H7 (cell line): ENCODE data around the gene PKD1L1. TPM values are rescaled to one million over a fixed set of nuclear protein-coding genes. Genes with fewer than 3 reads are reported as not detected.

ENCODE experiments used
- DNase-seq: peaks from one replicate; pipeline ENCODE4 v3.0.0; 2012
- H3K27me3 ChIP-seq: 2 replicates; pipeline ENCODE4 v1.6.0; 2011; ENCODE audit warnings: mild to moderate bottlenecking, low read length; ENCODE audit not compliant: control insufficient read depth, insufficient read depth
- H3K36me3 ChIP-seq: replicated peaks from 2 replicates; pipeline ENCODE4 v1.5.1; 2011; ENCODE audit warnings: low read length; ENCODE audit not compliant: control insufficient read depth, insufficient read depth
- H3K4me3 ChIP-seq: 2 replicates; pipeline ENCODE4 v1.5.1; 2011; ENCODE audit warnings: low read depth, mild to moderate bottlenecking, control low read depth, low read length, moderate library complexity; ENCODE audit not compliant: insufficient read depth
- total RNA-seq: library from RNA; depleted of rRNA; stranded (reverse); fragments of >200 nt; shearing (Covaris generic); gene quantifications from 2 replicates; pipeline ENCODE4 v1.2.3, GENCODE V29; 2014

Gene PKD1L1
- total RNA-seq, 1 experiment from 2014 or later = 0.07 TPM

DNA sequence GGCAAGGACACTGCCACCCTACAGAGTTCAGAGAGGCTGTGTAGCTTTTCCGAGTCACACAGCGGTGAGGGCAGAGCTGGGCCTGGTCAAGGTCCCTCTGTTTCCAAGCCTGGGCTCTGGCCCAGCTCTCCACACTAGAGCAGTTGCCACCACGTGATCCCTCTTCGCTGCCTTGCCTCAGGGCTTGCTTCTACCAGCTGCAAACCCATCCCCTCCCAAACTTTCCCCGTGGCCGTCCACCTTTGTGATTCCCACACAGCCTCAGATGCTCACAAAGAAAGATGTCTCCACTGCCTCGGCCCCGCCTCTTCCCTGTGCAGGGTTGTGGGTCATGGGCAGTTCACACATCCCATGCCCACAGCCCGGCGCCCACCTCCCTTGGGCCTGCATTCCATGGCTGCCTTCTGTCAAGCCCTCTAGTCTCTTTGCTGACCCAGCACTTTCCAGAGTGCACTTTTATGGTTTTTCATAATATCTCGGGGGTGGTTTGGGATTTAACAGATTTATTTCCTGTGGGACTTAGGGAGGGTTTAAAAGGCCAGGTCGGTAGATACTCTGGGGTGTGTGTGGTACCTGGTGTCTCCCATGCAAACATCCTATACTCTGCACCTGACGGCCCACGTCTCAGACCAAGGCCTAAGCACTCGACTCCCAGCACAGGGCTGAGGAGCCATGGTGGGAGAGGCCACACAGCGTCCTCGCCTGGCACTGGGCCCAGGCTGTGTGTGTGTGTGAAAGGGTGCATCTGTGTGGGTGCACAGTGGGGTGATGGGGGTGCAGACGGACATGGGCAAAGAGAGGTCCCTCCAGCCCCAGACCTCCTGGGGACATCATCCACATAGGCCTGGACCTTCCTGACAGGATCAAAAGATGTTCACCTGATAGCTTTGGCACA is 59.6 kb downstream of the PKD1L1 start:
- Histone ChIP-seq H3K36me3 (no peaks in the 10 kb centered on the region), H3K4me3 (no peak overlapping the region), H3K27me3 (no peaks in the 10 kb centered on the region)
- DNase-seq = no peak

DNA sequence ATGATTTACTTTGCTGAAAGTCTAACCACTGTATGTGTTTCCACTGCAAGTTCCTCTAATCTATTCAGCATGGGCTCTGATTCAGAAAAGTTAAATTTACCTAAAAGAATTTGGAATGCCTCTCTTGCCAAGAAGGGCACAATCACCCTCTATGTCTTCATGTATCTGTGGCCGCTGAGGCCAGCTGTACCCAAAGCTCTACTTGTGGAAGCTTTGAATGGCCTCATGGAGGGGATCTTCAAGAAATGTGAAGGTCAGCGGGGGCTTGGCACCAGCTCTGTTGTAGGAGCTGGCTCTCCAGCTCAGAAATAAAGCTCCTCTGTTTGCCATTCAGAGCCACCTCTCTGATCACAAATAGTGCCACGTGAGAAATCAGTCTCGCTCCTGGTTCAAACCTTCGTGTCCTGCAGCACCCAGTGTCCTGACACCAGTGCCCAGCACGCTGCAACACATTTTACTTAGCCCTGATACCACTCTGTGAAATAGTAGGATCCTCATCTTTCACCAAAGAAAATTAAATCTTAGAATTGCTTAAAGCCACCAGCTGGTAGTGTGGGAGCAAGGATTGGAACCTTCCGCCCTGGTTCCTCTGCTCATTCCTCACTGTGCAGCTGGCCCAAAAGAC is 61.1 kb downstream of the PKD1L1 start:
- DNase-seq = no peak
- no peaks in the 10 kb centered on the region for H3K36me3 ChIP-seq
- H3K27me3 ChIP-seq = no peaks in the 10 kb centered on the region
- H3K4me3 ChIP-seq = no peak overlapping the region

- H3K36me3 ChIP-seq = no peaks in the 10 kb centered on the region
- H3K4me3 ChIP-seq = no peak overlapping the region
- no peaks in the 10 kb centered on the region for H3K27me3 ChIP-seq
- DNase-seq = no peak
These were observed 62.1 kb downstream of the PKD1L1 start for GRCh38 chr7:47885987-47886811.

GRCh38 chr7:47885309-47885986 is 62.8 kb downstream of the PKD1L1 start:
- H3K36me3 ChIP-seq = no peaks in the 10 kb centered on the region
- no peak for DNase-seq
- no peak overlapping the region for H3K4me3 ChIP-seq
- H3K27me3 ChIP-seq = no peaks in the 10 kb centered on the region

DNA sequence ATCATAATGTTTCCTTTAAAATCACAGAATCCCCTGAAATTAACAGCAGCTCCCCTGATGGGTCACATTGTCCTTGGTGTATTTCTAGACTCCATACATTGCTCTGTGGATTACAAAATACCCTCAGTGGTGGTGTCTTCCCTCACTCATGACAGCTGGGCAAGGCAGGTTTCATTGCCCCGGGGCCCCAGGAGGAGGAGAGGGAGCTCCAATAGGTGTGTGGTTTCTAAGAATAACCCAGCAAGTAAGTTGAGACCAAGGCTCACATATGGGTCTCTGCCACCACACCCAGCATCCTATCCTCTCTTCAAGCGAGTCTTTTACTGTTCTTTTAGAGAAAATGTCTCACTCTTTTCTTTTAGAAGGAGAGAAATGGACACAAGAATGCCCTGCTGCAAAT is 63.6 kb downstream of the PKD1L1 start:
- DNase-seq = no peak
- H3K27me3 ChIP-seq = no peaks in the 10 kb centered on the region
- H3K4me3 ChIP-seq = no peak overlapping the region
- no peaks in the 10 kb centered on the region for H3K36me3 ChIP-seq

GRCh38 chr7:47882635-47883034 is 65.6 kb downstream of the PKD1L1 start:
- DNase-seq = no peak
- H3K27me3 ChIP-seq = no peaks in the 10 kb centered on the region
- no peaks in the 10 kb centered on the region for H3K36me3 ChIP-seq
- no peak overlapping the region for H3K4me3 ChIP-seq

DNA sequence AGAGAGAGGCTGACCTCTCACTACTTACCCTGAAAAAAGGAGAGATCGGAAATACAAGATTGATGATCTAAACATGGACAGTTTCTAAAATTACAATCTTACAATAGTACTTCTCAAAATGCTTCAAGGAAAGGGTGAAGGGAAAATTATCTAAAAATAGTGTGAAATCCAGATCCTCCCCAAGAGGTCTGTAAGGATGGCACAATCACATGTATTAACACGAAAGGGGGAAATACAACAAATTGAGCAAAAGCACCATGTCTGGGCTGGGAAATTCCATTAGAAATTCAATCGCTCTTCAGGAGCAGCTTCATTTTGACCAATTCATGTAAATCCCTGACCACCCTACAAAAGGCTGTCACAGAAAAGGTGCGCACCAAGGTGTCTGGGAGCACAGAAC is 67.0 kb downstream of the PKD1L1 start:
- H3K36me3 ChIP-seq = no peaks in the 10 kb centered on the region
- no peak for DNase-seq
- no peaks in the 10 kb centered on the region for H3K27me3 ChIP-seq
- no peak overlapping the region for H3K4me3 ChIP-seq

DNA sequence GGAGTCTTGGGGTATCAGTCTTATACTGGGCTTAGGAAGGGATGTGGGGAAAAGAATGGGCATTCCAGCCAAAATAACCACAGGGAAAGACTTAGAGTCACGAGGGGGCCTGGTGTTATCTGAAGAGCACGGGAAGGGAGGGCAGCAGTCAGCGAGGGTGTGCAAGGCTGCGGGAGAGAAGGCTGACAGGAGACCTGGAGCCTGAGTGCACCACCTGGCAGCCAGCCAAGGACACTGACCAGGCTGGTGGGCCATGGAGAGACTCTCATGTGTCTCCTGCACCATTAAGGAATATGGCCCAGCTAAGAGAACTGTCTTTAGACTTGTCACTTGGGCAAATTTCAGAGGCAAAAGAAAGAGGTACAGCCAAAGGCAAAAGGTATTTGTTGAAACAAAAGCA is 69.6 kb downstream of the PKD1L1 start:
- no peaks in the 10 kb centered on the region for H3K27me3 ChIP-seq
- no peak overlapping the region for H3K4me3 ChIP-seq
- H3K36me3 ChIP-seq = no peaks in the 10 kb centered on the region
- DNase-seq = no peak

- Histone ChIP-seq H3K4me3 (no peak overlapping the region), H3K36me3 (no peaks in the 10 kb centered on the region), H3K27me3 (no peaks in the 10 kb centered on the region)
- no peak for DNase-seq
These were observed 70.9 kb downstream of the PKD1L1 start for GRCh38 chr7:47877336-47877735.

DNA sequence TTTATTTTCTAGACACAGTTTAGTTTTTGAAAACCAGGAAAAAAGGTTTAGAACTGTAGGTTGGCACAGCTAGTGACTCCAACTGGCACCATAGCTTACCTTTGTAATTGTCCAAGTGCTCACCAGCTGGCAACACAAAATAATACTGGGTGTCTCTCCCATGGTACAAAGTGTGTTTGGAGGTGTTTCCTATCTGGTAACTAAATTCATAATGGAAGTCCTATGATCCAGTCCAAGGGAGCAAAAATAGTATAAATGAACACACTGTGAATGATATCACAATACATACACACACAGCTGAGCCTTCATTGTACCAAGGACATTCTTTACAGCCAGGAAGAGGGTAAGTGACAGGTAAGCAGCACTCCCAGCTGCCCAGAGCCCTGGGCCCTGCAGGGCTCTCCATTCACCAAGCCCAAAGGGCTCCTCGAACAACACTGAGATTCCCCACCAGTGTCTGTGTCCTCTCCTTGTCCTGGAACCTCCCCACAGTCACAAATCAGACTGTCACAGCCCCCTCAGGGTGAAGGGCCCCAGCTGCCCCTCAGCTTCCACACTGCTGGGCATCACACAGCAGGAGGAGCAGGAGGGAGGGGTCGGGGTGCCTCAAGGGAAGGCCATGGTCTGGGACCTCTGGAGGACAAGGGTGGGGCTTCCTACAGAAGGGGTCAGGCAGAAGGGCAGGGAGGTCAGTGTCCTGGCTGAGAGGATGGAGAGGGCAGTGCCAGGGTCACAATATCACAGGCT is 72.1 kb downstream of the PKD1L1 start:
- no peaks in the 10 kb centered on the region for H3K27me3 ChIP-seq
- no peak overlapping the region for H3K4me3 ChIP-seq
- no peak for DNase-seq
- no peaks in the 10 kb centered on the region for H3K36me3 ChIP-seq

- H3K36me3 ChIP-seq = no peaks in the 10 kb centered on the region
- no peak overlapping the region for H3K4me3 ChIP-seq
These were observed 72.9 kb downstream of the PKD1L1 start for GRCh38 chr7:47875406-47875805.

GRCh38 chr7:47873762-47874161 is 74.5 kb downstream of the PKD1L1 start:
- Histone ChIP-seq H3K4me3 (no peak overlapping the region), H3K27me3 (no peaks in the 10 kb centered on the region)
- no peak for DNase-seq

More at GRCh38 chr7:47875406-47875805, 72.9 kb downstream of the PKD1L1 start:
- DNase-seq = no peak
- no peaks in the 10 kb centered on the region for H3K27me3 ChIP-seq

DNA sequence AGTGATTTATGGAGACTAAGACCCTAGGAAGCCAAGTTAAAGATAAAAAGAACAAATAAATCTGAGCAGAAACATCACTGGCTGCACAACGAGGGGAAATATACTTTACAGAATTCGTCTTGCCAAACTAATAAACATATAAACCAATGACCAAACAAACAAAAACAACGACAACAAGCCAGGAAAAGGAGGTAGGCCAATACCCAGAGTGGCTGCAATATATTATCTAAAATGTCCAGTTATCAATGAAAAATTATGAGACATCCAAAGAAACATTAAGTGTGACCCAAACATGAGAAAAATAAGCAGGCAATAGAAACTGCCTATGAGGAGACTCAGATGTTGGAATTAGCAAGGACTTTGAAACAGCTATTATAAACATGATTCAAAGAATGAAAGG is 81.0 kb downstream of the PKD1L1 start:
- Histone ChIP-seq H3K36me3 (no peaks in the 10 kb centered on the region), H3K27me3 (no peaks in the 10 kb centered on the region), H3K4me3 (no peak overlapping the region)
- no peak for DNase-seq

More at GRCh38 chr7:47873762-47874161, 74.5 kb downstream of the PKD1L1 start:
- no peaks in the 10 kb centered on the region for H3K36me3 ChIP-seq

DNA sequence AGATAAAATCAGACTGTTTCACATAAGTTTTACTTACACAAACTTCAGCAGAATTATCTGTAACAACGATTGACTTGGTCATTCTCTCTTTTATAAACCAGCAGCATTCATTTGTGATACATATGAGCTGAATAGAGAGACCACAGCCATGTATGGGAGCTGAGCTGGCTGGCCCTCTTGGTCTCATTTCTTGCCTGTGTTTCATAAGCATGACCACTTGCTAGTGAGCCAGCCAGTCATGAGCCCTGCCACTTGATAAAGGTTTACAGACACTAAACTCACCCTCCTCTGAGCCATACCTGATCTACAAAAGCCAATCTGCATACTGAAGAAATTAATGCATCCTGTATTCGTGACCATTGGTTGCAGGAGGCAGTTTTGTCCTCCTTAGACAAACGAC is 82.1 kb downstream of the PKD1L1 start:
- no peak for DNase-seq
- no peak overlapping the region for H3K4me3 ChIP-seq

More for the DNA sequence above, 82.1 kb downstream of the PKD1L1 start:
- Histone ChIP-seq H3K36me3 (no peaks in the 10 kb centered on the region), H3K27me3 (no peaks in the 10 kb centered on the region)
